Vagina (tissue), 2 donors: ENCODE results near the gene TEKTIP1. TPM values are rescaled to one million over a fixed set of nuclear protein-coding genes. Genes with fewer than 3 reads are reported as not detected.

Source experiments
- DNase-seq, 2 donors: peaks; one replicate each; pipeline ENCODE4 v3.0.0-alpha.2; 2017; ENCODE audit errors: extremely low spot score in 2 of 2
- H3K27ac ChIP-seq: fragments of 200-600 bp; sonication (generic); one replicate; pipeline ENCODE4 v1.5.1; 2019
- H3K27me3 ChIP-seq: fragments of 200-600 bp; sonication (generic); one replicate; pipeline ENCODE4 v1.5.1; 2019
- H3K36me3 ChIP-seq, 2 donors: fragments of 200-600 bp; sonication (generic); one replicate each; pipeline ENCODE4 v1.5.1; 2017 to 2019
- H3K4me1 ChIP-seq: fragments of 200-600 bp; sonication (generic); one replicate; pipeline ENCODE4 v1.5.1; 2019
- H3K4me3 ChIP-seq, 2 donors: fragments of 200-600 bp; sonication (generic); 1 replicate in 1 of 2; 2 replicates in 1 of 2; pipeline ENCODE4 v1.5.1; 2016 to 2019
- H3K9me3 ChIP-seq: fragments of 200-600 bp; sonication (generic); one replicate; pipeline ENCODE4 v1.5.1; 2019
- POLR2A ChIP-seq, 2 donors: fragments of 450-650 bp; IDR thresholded peaks; one replicate each; pipeline ENCODE4 v1.6.1; 2017; ENCODE audit warnings: antibody characterized with exemption in 2 of 2, mild to moderate bottlenecking in 2 of 2, moderate library complexity in 2 of 2
- POLR2AphosphoS5 ChIP-seq, 2 donors: sonication (generic); formaldehyde crosslinking; IDR thresholded peaks; one replicate each; pipeline ENCODE4 v1.9.0; 2017; ENCODE audit warnings: antibody characterized with exemption in 2 of 2, mild to moderate bottlenecking in 2 of 2, low read depth in 1 of 2; ENCODE audit not compliant: insufficient read depth in 1 of 2
- intact Hi-C: fragments of 100-400 bp; cut with DNase I; formaldehyde crosslinking; loops from one replicate; pipeline ENCODE4 v1.15.1; 2023
- total RNA-seq: library from RNA; depleted of rRNA; stranded (reverse); fragments of >200 nt; gene quantifications from one replicate; pipeline ENCODE4 v1.2.3, GENCODE V29; 2016
- TF ChIP-seq, protein P1 (sequence below), 3 experiments: fragments of 450-650 bp in 2 of 3; fragments of 200-600 bp in 1 of 3; sonication (generic) in 1 of 3; IDR thresholded peaks; one replicate each; pipeline ENCODE4 v1.5.1; 2017 to 2019; ENCODE audit warnings: antibody characterized with exemption in 3 of 3, mild to moderate bottlenecking in 2 of 3, moderate library complexity in 2 of 3

Gene TEKTIP1
- total RNA-seq, 1 donor from 2014 or later: not detected

DNA sequence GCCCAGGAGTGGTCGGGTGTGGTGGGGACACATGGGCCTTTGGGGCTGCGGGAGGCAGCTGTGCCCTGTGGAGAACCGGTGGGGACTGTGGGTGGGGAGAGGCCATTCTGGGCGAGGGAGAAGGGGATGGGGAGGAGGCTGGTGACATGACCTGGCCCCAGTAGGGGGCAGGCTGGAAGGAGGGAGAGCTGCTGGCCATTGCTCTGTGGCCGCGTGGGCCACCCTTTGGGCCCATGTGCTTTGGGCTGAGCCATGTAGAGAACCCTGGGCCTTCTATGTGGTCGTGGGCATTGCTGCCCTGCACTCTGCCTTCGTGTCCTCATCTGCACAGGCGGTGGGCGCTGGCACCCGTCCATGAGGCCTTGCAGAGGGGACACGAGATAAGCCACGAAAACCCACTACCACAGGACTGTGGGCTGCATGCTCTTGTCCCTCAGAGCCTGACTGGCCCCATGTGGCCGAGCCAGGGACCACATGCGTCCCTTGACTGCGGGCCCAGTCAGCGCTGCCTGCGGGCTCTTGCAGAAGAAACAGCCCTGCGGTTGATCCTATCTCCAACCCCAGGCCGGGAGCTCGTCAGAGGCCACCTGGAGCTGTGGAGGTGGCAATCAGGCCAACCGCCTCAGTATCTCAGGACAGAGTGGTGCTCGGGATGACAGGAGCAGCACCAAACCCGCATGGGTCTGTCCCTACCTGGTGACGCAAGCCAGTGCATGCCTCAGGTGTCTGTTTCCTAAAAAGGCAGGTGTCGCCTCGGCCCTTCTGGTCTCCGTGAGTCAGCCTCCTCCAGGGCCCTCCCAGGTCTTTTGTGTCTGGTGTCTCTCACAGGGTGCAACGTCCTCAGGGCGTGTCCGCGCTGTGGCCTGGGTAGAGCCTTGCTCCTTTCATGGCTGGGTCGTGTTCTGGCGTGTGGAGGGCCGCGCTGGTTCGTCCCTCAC is 18.5 kb upstream of the TEKTIP1 start:
- Histone ChIP-seq H3K27me3 (no peaks in the 10 kb centered on the region), H3K4me1 (peaks cover 62% of the 10 kb centered on the region), H3K36me3 (peaks cover 0 to 28% of the 10 kb centered on the region in 2 donors), H3K9me3 (no peaks in the 10 kb centered on the region), H3K4me3 (no peak overlapping the region), H3K27ac (peak overlapping the region; percentile 68)
- TF ChIP-seq, protein P1, sequence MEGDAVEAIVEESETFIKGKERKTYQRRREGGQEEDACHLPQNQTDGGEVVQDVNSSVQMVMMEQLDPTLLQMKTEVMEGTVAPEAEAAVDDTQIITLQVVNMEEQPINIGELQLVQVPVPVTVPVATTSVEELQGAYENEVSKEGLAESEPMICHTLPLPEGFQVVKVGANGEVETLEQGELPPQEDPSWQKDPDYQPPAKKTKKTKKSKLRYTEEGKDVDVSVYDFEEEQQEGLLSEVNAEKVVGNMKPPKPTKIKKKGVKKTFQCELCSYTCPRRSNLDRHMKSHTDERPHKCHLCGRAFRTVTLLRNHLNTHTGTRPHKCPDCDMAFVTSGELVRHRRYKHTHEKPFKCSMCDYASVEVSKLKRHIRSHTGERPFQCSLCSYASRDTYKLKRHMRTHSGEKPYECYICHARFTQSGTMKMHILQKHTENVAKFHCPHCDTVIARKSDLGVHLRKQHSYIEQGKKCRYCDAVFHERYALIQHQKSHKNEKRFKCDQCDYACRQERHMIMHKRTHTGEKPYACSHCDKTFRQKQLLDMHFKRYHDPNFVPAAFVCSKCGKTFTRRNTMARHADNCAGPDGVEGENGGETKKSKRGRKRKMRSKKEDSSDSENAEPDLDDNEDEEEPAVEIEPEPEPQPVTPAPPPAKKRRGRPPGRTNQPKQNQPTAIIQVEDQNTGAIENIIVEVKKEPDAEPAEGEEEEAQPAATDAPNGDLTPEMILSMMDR (IDR thresholded peaks at IDR 0.05): no peak
- no peak for TF ChIP-seq POLR2A (IDR thresholded peaks at IDR 0.05)
- peak in 1 of 2 donors; percentile 45 for TF ChIP-seq POLR2AphosphoS5 (IDR thresholded peaks at IDR 0.05; ENCODE audit: insufficient read depth in 1 of 2, low read depth in 1 of 2)
- peak in 1 of 2 donors; percentile 90 for DNase-seq
- intact Hi-C loops: no loop called here

DNA sequence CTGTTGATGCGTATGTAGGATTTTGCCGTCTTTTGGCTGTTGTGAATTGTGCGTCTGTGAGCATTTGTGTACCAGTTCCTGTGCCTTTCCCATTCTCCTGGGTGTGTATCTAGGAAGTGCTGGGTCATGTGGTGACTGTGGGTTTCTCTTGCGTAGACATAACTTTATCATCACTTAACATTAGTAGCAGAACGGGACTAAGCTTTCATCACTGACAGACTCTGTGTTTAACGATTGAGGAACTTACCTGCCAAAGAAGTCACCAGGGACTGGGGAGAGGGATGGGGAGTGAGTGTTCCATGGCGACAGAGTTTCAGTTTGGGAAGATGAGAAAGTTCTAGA is 17.9 kb upstream of the TEKTIP1 start:
- no peaks in the 10 kb centered on the region for H3K9me3 ChIP-seq
- H3K36me3 ChIP-seq: peaks cover 0 to 33% of the 10 kb centered on the region in 2 donors
- no peak for DNase-seq
- TF ChIP-seq POLR2A (IDR thresholded peaks at IDR 0.05) (no peak), POLR2AphosphoS5 (IDR thresholded peaks at IDR 0.05; ENCODE audit: insufficient read depth in 1 of 2, low read depth in 1 of 2) (peak in 1 of 2 donors; percentile 76)
- TF ChIP-seq, protein P1 (IDR thresholded peaks at IDR 0.05): no peak
- intact Hi-C loops: no loop called here
- H3K4me3 ChIP-seq: no peak overlapping the region
- no peaks in the 10 kb centered on the region for H3K27me3 ChIP-seq
- H3K27ac ChIP-seq: peak overlapping the region; percentile 68
- H3K4me1 ChIP-seq: peaks cover 58% of the 10 kb centered on the region

DNA sequence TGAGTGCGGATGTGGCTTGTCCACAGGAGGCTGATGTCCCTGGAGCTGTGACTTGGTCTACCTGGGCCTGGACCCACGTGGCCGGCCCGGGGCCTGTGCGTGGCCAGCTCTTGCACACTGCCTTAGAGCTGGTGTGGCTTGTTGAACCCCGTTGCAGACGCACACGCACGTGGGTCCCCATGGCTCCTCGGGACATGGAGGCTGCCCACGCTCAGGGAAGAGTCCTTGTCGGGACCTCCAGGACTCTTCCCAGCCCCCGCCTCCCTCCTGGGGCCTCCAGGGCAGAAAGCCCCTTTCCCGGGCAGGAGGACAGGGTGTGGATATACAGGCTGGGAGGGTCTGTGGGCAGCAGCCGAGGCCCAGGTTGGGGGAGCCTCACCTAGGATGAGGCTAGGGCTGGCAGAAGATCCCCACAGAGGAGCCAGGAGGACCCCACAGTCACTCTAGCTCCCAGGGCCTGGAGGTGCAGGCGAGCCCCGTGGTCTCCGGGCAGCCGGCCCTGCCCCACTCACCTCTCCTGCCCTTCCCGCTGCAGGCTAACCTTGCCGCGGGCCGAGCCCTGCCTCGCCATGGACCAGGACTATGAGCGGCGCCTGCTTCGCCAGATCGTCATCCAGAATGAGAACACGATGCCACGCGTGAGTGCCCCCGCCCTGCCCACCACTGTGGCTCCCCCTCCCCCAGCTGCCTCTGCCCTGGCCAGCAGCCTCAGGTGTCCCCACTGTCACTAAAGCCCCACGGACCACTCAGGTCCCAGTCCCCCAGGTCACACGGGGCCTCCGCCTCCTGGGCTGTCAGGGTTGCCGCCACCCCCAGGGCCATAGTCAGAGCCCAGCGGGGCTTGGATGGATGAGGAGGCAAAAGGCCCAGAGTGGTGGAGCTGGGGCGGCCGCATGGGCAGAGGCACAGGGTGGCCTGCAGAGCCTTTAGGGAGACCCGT is 16.3 kb upstream of the TEKTIP1 start:
- no peak for DNase-seq
- intact Hi-C loops: no loop called here
- Histone ChIP-seq H3K36me3 (peaks cover 0 to 48% of the 10 kb centered on the region in 2 donors), H3K4me1 (peaks cover 42% of the 10 kb centered on the region), H3K9me3 (no peaks in the 10 kb centered on the region), H3K27me3 (no peaks in the 10 kb centered on the region), H3K27ac (no peak overlapping the region), H3K4me3 (no peak overlapping the region)
- TF ChIP-seq, protein P1 (IDR thresholded peaks at IDR 0.05): no peak
- TF ChIP-seq POLR2AphosphoS5 (IDR thresholded peaks at IDR 0.05; ENCODE audit: insufficient read depth in 1 of 2, low read depth in 1 of 2) (no peak), POLR2A (IDR thresholded peaks at IDR 0.05) (no peak)

DNA sequence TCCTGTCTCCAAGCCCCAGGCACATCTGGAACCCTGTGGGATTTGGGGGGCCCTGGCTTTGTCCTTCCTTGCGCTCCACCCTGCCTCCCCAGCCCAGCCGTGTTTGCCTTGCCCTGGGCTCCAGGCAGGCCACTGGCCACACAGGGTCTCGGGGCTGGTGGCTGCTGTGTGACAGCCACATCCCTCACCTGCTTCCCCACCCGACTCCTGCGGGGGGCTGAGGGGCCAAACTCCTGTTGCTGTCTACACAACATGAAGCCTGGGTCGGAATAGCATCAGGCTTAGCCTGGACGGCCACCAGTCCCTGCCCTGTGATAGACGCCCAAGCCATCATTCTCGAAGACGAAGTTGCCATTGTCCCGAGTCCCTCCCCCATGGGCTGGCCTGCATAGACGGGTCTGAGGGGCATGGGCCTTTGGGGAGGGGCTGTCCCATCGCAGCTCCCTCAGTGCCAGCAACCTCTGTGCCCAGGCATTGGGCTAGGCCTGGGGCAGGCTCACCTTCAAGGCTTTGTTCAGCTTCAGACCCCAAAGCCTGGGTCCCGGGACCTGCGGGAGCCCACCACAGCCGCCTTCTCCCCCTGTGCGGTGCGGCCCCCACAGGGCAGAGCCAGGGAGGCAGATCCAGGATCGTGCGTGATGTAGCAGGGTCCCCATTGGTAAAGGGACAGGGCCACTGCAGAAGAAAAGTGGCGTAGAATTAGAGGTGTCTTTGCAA is 15.5 kb upstream of the TEKTIP1 start:
- intact Hi-C loops: no loop called here
- peaks cover 0 to 54% of the 10 kb centered on the region in 2 donors for H3K36me3 ChIP-seq

More for the DNA sequence above, 15.5 kb upstream of the TEKTIP1 start:
- Histone ChIP-seq H3K9me3 (no peaks in the 10 kb centered on the region), H3K4me1 (peaks cover 39% of the 10 kb centered on the region), H3K27ac (no peak overlapping the region), H3K4me3 (no peak overlapping the region), H3K27me3 (no peaks in the 10 kb centered on the region)
- TF ChIP-seq POLR2A (IDR thresholded peaks at IDR 0.05): no peak
- TF ChIP-seq POLR2AphosphoS5 (IDR thresholded peaks at IDR 0.05; ENCODE audit: insufficient read depth in 1 of 2, low read depth in 1 of 2): no peak
- TF ChIP-seq, protein P1 (IDR thresholded peaks at IDR 0.05): no peak
- no peak for DNase-seq
